Sigmoid colon (tissue), 4 donors: ENCODE data around the gene LYRM4.

Experiments used
- POLR2AphosphoS5 ChIP-seq, 4 donors: sonication (generic); formaldehyde crosslinking; IDR thresholded peaks; one replicate each; pipeline ENCODE4 v1.6.1; 2017; ENCODE audit warnings: antibody characterized with exemption in 4 of 4
- TF ChIP-seq, protein P1 (sequence below), 4 experiments: fragments of 450-650 bp in 3 of 4; fragments of 200-600 bp in 1 of 4; IDR thresholded peaks; one replicate each; pipeline ENCODE4 v1.5.1; 2016 to 2019; ENCODE audit warnings: antibody characterized with exemption in 4 of 4, mild to moderate bottlenecking in 3 of 4, moderate library complexity in 2 of 4

DNA sequence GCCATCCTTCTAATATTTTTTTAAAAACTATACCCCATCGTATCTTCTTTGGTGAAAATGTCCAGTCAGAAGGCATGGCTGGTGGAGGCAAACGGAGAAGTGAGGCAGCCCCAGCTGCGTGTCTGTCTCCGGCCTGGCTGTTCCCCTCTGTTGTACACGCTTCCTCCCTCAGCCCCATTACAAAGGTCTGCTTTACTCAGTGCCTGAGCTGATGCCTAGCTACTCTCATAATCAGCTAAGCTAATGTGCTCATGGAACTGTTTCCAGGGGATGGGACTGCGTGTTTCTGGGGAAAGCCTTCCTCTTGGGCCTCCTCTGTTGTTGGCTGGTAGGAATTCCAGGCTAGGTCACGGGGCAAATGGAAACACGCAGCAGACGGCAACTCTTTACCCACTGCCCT is 108.3 kb downstream of the LYRM4 start:
- TF ChIP-seq, protein P1, sequence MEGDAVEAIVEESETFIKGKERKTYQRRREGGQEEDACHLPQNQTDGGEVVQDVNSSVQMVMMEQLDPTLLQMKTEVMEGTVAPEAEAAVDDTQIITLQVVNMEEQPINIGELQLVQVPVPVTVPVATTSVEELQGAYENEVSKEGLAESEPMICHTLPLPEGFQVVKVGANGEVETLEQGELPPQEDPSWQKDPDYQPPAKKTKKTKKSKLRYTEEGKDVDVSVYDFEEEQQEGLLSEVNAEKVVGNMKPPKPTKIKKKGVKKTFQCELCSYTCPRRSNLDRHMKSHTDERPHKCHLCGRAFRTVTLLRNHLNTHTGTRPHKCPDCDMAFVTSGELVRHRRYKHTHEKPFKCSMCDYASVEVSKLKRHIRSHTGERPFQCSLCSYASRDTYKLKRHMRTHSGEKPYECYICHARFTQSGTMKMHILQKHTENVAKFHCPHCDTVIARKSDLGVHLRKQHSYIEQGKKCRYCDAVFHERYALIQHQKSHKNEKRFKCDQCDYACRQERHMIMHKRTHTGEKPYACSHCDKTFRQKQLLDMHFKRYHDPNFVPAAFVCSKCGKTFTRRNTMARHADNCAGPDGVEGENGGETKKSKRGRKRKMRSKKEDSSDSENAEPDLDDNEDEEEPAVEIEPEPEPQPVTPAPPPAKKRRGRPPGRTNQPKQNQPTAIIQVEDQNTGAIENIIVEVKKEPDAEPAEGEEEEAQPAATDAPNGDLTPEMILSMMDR (IDR thresholded peaks at IDR 0.05): no peak
- TF ChIP-seq POLR2AphosphoS5 (IDR thresholded peaks at IDR 0.05): no peak
